Activated CD4-positive, alpha-beta T cell treated with anti-CD3 and anti-CD28 coated beads, Interleukin-10, Interleukin-2, amounts not matched to agents 100 ng/mL and 50 ng/mL, durations not matched to agents 16 hours and 8 hours (primary cell): ENCODE measurements around the gene GPR78.

Experiments
- DNase-seq: peaks from one replicate; pipeline ENCODE4 v3.0.0-alpha.2; 2020

GPR78 gene, protein sequence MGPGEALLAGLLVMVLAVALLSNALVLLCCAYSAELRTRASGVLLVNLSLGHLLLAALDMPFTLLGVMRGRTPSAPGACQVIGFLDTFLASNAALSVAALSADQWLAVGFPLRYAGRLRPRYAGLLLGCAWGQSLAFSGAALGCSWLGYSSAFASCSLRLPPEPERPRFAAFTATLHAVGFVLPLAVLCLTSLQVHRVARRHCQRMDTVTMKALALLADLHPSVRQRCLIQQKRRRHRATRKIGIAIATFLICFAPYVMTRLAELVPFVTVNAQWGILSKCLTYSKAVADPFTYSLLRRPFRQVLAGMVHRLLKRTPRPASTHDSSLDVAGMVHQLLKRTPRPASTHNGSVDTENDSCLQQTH

DNA sequence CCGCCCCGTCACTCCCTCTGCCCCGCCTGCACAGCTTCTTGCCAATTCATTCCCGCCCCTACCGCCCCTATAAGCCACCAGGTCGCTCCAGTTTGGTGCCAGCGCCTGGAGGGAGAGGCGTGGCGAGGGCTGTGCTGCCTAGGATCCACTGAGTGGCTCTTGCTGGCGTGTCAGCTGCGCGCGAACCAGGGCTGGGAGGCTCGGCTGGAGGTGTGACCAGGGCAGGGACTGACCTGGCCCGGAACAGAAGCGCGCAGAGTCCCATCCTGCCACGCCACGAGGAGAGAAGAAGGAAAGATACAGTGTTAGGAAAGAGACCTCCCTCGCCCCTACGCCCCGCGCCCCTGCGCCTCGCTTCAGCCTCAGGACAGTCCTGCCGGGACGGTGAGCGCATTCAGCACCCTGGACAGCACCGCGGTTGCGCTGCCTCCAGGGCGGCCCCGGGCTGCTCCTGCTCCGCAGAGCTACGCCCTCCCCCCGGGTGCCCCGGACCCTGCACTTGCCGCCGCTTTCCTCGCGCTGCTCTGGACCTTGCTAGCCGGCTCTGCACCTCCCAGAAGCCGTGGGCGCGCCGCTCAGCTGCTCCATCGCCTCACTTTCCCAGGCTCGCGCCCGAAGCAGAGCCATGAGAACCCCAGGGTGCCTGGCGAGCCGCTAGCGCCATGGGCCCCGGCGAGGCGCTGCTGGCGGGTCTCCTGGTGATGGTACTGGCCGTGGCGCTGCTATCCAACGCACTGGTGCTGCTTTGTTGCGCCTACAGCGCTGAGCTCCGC lies at the start of gene GPR78:
GPR78 (plus strand) TSS at position 72 of the 773 bp plus-strand sequence; CDS start at position 663, 591 bp downstream.
- DNase-seq, result peak; percentile 39

DNA sequence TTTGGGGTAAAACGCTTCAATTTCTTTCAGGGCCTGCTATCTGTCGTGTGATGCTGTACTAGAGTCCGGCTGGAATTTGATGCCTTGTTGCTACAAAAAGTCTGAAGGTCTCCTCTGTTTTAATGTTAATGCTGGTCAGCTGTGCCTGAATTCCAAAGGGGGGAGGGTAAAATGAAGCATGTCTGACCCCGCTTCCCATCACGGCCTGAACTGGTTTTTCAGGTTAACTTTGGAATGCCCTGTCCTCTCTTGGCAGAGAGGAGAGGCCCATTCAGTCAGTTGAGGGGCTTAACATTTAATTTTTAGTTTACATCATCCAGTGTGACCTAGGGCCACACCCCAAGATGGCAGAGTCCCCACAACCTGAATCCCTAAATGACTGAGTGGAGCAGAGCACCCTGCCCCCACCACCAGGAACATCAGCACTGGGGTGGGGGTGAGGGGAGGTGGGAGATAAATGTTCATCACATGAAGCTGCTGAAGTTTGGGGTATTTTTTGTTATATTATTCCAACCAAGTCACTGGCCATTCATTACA lies 47.9 kb upstream of the GPR78 start:
- no peak for DNase-seq

DNA sequence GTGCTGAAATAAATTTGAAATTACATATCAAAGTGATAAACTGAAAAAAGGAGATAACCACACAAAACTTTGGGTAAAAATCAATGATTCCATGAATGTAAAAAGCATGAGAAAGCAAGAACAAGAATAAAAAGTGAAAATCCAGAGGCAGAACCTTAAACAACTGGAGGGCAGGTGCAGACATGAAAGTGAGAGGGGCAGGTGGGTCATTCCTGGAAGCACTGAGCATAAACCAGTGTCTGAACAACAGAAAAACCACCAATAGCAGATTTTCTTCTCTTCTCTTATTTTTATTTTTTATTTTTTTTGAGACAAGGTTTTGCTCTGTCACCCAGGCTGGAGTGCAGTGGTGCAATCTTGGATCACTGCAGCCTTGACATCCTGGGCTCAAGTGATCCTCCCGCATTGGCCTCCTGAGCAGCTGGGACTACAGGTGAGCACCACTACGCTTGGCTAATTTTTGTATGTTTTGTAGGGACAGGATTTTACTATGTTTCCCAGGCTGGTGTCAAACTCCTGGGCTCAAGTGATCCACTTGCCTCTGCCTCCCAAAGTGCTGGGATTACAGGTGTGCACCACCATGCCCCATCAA lies 46.8 kb upstream of the GPR78 start:
- DNase-seq, result no peak

DNA sequence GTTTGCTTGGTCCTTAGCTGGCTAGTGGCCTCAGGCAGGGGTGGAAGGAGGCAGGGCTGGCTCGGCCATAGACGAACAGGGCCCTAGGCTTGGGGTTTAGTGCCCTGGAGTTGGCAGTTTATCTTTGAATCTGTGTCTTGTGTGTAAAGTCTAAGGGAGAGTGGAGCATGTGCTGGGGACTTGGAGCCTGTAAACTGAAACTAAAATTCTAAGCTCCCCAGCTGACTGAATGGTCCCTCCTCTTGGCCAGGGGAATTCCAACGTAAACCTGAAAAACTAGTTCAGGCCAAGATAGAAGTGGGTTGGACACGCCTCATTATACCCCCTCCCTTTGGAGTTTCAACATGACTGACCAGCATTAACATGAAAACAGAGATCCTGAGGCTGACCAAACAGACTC lies 46.1 kb upstream of the GPR78 start:
- DNase-seq, result peak; percentile 32

DNA sequence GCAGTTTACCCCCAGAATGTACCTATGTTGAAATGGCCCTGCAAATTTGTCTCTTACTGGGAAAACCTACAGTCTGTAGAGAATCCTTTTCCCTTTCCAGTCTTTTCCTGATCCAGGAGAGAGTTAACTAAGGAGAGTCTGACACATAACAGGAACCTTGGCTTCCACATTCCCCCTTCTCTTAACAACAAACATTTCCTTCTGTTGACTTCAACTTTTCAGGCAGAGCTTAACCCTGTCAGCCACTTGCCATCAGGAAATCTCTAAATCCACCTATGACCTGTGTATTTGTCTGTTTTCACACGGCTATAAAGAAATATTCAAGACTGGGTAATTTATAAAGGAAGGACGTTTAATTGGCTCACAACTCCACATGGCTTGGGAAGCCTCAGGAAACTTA lies 45.6 kb upstream of the GPR78 start:
- DNase-seq, result no peak

DNA sequence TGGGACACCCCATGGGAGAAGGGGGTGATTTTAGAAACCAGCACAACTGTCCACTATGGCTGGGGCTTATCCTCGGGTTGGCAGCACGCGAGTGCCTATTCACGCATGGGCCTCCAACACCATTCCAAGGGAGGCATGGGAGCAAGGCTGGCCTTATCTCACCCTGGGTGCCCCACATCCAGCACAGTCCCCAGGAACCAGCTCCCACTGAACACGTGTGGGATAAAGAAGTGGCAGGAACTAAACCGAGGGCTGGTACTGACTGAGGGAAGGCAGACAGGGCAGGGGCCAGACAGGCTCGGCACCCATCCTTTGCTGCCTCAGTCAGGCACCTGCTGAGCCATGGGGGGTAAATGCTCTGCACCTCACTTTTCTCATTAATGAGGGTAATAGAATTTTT lies 43.7 kb upstream of the GPR78 start:
- no peak for DNase-seq

DNA sequence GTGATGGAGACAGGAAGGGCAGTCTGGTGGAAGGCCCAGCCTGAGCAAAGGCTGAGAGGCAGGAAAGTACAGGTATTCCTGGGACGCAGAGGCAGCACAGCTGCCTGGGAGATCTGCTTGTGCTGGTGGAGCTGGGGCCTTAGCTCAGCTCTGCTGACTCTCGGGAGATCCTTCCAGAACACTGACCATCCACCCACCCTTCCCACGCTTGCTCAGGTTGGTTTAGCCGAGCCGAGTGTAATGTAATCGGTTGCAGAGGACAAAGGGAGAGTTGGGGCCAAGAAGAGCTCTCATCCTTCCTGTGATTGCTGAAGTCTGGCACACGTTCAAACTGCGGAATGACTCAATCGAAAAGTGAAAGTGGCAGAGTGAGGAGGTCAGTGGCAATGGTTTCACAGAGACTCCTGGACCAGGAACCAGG lies 43.1 kb upstream of the GPR78 start:
- peak; percentile 29 for DNase-seq

DNA sequence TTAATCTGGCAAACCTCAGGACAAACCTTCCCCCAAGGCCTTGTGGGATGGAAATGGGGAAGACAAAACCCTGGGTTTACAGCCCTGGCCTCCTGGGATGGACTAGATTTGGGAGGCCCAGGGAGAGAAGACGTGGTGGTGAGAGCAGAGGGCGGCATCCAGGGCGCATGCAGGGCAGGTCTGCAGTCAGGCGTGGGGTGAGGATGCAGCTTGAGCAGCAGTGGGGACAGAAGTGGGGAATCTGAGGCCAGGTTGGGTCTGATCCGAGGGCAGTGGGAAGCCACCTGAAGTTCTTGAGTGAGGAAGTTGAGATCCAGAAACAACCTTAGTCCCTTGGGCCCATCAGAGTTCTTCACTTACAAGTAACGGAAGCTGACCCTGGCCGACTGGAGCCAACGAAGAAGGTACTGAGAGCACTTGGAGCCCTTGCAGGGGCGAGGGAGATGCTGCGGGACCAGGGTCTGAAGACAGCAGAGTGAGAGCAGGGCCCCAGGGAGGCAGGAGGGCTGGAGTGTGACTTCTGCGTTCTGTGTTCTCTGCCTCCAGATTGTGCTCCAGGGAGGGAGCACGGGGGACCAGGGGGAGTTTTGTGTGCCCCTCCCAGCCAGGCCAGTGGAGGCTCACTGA lies 42.0 kb upstream of the GPR78 start:
- DNase-seq, result no peak

DNA sequence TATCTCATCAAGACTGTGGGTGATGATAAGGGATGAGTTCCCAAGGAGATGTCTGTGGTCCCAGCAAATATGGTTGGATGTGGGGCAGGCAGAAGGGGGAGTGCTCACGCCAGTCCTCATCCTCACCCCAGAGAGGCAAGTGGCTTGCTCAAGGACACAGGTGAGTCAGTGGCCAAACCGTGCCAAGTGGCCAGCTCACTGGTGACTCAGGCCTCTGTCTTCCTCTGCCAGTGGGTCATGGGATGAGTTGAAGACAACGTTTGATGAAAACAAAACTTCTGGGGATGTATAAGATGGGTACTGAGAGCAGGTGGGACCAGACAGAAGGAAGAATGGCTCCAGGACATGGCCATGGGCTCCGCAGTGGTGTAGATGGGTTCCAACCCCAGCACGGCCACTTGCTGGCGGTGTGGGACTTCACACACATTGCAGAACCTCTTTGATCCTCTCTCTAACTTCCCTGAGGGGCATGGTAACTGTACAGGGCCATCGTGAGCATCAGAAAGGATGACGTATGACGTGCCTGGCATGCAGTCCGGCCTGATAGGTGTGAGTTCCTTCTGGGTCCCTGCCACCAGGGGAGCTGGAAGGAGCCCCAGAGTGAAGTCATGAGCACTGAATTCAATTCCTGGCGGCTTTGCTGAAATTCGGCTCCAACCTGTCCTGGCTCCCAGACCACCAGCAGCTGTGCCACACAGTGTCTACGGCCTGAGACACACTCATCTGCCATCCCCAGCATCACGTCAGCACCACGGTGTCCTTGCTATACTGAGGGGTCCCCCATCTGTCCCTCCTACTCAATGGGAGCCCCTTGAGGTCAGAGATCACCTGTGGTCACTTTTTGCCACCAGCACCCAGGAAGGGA lies 41.3 kb upstream of the GPR78 start:
- DNase-seq, result no peak

DNA sequence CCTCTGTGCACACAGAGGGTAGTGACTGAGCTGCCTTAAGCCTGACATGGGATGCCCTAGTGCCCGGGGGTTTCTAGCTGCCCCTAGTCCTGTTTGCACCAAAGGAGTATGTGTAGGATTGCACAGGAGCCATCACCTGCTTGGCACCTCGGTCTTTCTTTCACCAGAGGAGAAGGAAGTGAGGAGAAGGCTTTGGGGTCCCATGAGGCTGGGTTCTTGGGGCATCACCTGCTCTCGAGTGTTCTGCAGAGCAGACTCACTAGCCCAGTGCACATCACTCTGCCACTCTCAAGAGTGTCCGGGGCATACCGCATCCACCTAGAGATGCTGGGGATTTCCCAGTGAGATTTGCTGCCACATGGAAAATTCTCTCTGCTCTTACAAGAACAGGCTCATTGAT lies 40.5 kb upstream of the GPR78 start:
- no peak for DNase-seq

DNA sequence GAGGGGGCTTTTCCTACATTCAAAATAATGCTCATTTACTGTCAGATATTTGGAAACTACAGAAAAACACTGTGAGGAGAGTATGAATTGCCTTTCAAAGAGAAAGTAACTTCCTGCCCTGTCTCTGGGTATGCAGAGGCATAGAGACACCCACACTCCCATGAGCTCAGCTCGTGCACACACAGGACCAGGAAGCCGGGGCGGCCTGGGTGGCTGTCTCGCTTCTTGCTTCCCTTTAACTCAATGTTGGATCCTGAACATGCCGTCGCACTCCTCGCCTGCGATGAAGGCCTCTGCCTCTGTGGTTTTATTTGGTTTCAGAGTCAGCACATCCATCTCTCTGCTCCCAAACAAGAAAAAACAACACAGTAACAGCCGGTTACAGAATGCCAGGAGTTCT lies 40.1 kb upstream of the GPR78 start:
- peak; percentile 30 for DNase-seq

DNA sequence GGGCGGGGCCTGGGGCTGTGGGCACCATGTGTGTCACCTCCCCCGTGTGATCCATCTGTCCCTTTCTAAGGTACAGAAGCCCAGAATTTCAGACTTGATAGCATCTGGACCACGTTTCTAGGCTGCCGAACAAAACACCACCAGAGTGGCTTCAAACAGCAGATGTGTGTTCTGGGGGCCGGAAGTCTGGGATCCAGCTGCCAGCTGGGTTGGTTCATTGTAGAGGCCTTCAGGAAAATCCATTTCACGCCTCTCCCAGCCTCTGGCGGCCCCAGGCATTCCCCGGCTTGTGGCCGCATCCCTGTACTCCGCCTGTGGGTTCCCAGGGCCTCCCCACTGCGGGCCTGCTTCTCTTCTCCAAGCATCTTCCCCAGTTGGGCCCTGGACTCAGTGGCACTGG lies 39.6 kb upstream of the GPR78 start:
- DNase-seq, result no peak

DNA sequence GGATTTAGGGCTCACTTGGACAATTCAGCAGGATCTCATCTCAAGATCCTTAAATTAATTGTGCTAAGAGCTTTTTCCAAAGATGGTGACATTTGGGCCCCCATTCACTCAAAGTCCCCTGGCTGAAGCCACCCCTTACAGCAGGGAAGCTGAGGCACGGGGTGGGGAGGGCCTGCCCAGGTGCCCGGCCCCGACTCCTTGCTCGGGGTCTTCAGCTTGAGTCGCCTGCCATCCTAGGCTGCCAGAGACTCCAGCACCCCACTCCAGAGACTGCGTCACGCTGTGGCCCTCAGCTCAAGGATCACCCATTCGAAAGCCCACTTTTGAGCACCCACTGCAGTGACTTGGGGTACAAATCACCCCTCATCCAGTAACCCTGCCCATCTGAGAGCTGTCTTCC lies 39.2 kb upstream of the GPR78 start:
- no peak for DNase-seq

DNA sequence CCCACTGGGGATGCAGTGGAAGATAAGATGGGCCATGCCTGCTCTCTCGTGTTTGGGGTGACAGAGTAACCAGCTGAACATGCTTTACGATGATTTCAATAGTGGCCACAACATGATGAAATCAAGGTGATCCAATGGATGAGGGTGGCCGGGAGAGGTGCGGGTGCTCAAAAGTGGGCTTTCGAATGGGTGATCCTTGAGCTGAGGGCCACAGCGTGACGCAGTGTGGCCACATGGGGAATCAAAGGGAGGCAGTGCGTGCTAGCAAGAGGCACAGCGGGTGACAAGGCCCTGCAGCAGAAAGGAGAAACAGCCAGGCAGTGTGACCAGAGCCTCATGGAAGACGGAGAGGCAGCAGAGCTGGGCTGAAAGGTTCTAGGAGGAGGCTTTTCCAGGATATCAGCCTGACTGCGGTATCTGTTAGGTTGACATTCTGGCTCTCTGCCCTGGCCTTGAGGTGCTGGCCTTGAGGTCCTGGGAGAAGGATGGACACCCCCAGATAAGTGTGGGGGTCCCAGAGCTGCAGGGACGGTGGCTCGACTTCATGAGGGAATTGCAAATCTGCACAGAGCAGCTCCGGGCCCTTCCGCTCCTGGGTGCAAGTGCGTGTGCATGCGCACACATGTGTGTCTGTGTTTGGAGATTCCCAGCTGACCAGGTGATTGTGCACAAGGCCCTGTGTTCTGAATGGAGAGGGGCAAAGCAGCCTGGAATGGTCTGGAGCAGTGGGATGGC lies 38.0 kb upstream of the GPR78 start:
- no peak for DNase-seq

DNA sequence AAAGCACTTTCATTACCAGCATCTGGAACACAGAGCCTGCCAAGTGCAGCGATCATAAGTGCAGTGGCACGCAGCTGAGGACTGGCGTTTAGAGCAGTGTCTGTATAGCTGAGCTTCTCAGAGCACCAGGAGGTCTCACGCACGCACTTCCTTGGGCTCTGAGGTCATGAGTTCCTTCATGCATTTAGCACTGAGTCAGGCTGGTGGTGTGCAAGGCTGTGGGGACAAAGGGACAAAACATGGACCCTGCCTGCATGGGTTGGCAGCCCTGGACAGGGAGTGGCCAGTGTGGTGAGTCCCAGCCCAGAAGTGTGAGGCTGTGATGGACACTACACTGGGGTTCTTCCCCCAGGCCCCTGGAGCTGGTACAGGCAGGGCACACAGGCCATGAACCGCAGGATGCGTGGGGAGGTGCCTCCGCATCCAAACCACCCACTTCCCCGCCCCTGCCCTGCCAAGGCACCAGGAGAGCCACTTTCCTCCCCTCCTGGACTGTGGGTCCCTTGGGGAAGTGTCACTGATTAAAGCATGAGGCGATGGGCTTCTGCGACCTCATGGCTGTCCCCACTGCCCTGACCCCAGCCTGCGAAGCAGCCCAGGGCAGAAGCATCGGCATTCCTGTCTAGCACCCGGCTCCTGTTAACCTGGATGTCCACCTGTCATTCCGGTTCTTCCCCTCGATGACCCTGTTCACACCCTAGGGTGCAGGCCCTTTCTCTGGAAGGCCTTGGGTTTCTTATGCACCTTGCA lies 37.2 kb upstream of the GPR78 start:
- DNase-seq, result no peak

DNA sequence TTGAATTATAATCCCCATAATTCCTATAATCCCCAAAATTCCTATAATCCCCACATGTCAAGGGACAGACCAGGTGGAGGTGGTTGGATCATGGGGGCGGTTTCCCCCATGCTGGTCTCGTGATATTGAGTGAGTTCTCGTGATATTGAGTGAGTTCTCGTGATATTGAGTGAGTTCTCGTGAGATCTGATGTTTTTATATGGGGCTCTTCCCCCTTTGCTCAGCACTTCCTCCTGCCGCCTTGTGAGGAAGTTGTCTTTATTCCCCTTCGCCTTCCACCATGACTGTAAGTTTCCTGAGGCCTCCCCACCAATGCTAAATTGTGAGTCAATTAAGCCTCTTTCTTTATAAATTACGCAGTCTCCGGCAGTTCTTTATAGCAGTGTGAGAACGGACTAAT lies 36.6 kb upstream of the GPR78 start:
- DNase-seq, result no peak

DNA sequence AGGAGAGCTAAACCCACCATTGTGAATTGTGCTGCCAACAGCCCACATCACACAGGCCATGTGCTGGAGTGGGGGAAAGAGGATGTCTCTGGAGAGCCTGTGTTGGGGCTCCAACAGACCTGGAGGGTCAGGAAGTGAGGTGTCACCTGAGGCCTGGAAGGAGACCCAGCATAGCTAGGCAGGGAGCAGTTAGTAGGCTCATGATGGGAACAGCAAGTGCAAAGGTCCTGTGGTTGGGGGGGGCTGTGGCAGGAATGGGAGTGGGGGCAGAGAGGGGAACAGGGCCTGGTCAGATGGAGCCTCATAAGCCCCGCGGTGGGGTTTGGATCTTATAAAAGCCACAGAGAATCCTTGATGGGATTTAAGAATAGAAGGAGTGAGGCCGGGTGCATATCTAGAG lies 35.9 kb upstream of the GPR78 start:
- DNase-seq, result no peak

DNA sequence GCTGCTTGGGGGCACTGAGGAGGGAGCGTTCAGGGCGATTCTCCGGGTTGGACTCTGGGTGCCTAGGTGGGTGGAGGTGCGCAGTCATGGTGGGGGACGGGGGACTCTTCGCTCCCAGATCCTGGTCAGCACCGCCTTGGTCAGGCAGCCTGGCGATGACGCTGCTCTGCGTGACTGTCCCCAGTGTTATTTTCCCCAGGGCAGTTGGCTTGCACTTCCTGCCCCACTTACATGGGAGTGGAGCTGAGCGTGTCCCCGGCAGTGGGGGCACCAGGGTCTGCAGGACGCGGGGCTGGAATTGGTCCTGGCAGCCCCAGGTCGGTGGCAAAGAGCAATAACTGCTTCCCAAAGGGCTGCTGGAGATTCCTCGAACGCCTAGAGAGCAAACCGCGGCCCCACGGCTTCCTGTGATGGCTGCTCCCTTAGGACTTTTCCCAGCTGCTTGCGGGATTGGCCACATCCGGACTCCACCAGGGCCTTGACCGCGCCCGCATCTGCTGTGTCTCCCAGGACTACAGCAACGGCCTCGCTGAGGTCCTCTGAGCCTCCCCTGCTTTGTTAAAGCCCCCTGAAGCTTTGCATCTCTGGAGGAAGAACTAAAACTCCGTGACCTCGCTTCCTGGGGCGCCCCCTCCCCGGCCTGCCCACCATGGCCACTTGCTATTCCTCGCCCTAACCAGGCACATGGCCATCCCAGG lies 35.3 kb upstream of the GPR78 start:
- DNase-seq, result no peak

DNA sequence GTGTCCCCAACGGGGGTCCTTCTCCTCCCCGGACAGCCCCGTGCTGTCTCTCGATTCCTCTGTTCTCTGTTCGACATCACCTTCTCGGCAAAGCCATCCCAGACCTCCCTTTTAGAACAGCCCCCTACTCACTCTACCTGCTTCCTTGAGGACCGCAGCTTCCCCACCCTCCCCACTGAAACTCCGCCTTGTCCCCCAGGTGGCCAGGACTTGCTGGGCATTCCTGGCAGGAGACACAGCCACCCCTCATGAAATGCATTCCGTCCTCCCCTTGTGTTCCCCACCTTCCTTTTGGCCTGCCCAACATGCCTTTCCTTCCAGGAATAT lies 34.8 kb upstream of the GPR78 start:
- no peak for DNase-seq

DNA sequence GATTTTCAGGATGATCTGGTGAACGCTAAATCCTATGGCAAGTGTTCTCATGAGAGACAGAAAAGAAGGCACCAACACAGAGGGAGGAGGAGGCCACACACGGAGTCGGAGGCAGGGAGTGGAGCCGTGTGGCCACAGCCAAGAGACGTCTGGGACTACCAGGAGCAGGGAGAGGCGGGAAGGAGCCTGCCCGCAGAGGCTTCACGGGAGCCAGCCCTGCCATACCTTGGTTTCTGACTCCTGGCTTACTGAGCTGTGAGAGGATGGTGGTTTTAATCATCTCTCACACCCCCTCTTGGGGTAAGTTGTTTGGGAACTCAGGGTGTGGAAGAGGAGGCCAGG lies 33.5 kb upstream of the GPR78 start:
- no peak for DNase-seq
